Measurements from ENCODE around the gene IGSF9B. TPM values are rescaled to one million over a fixed set of nuclear protein-coding genes. Genes with fewer than 3 reads are reported as not detected.

Gene IGSF9B
- total RNA-seq, 1 donor from 2014 or later: 91.8 TPM

- no peaks in the 10 kb centered on the region for H3K9me3 Mint-ChIP-seq
- H3K27ac Mint-ChIP-seq: peak overlapping the region; percentile 45
- peaks cover 19% of the 10 kb centered on the region for H3K36me3 Mint-ChIP-seq (ENCODE audit: low read depth)
- no peaks in the 10 kb centered on the region for H3K27me3 Mint-ChIP-seq
- H3K4me3 Mint-ChIP-seq: no peak overlapping the region
- intact Hi-C loops (cut with micrococcal nuclease): no loop called here
- peaks cover 3% of the 10 kb centered on the region for H3K4me1 Mint-ChIP-seq
- no peak for DNase-seq
These were observed 58.6 kb downstream of the IGSF9B start for GRCh38 chr11:133898031-133898769.

- intact Hi-C loops (cut with micrococcal nuclease): no loop called here
- peaks cover 3% of the 10 kb centered on the region for H3K4me1 Mint-ChIP-seq
- no peaks in the 10 kb centered on the region for H3K9me3 Mint-ChIP-seq
- H3K27me3 Mint-ChIP-seq: no peaks in the 10 kb centered on the region
- peaks cover 19% of the 10 kb centered on the region for H3K36me3 Mint-ChIP-seq (ENCODE audit: low read depth)
- no peak overlapping the region for H3K27ac Mint-ChIP-seq
- H3K4me3 Mint-ChIP-seq: no peak overlapping the region
- DNase-seq: no peak
These were observed 59.5 kb downstream of the IGSF9B start for GRCh38 chr11:133897331-133897650.

- Mint-ChIP-seq H3K4me3 (no peak overlapping the region), H3K27ac (no peak overlapping the region), H3K9me3 (no peaks in the 10 kb centered on the region), H3K36me3 (ENCODE audit: low read depth) (peaks cover 19% of the 10 kb centered on the region), H3K4me1 (peaks cover 3% of the 10 kb centered on the region), H3K27me3 (peaks cover 2% of the 10 kb centered on the region)
- intact Hi-C loops (cut with micrococcal nuclease): no loop called here
- DNase-seq: no peak
These were observed 60.0 kb downstream of the IGSF9B start for GRCh38 chr11:133896642-133897330.

- Mint-ChIP-seq H3K4me3 (no peak overlapping the region), H3K27me3 (peaks cover 3% of the 10 kb centered on the region), H3K9me3 (no peaks in the 10 kb centered on the region), H3K27ac (no peak overlapping the region), H3K36me3 (ENCODE audit: low read depth) (peaks cover 19% of the 10 kb centered on the region), H3K4me1 (peaks cover 3% of the 10 kb centered on the region)
- no peak for DNase-seq
- intact Hi-C loops (cut with micrococcal nuclease): no loop called here
These were observed 60.7 kb downstream of the IGSF9B start for GRCh38 chr11:133896028-133896427.

GRCh38 chr11:133895551-133895950 lies 61.2 kb downstream of the IGSF9B start:
- no peak for DNase-seq

GRCh38 chr11:133895061-133895479 lies 61.7 kb downstream of the IGSF9B start:
- Mint-ChIP-seq H3K4me1 (peaks cover 3% of the 10 kb centered on the region), H3K27ac (no peak overlapping the region), H3K9me3 (no peaks in the 10 kb centered on the region), H3K27me3 (peaks cover 3% of the 10 kb centered on the region), H3K4me3 (no peak overlapping the region), H3K36me3 (ENCODE audit: low read depth) (peaks cover 19% of the 10 kb centered on the region)
- no peak for DNase-seq
- intact Hi-C loops (cut with micrococcal nuclease): no loop called here

More at GRCh38 chr11:133895551-133895950, 61.2 kb downstream of the IGSF9B start:
- no peak overlapping the region for H3K4me3 Mint-ChIP-seq
- no peaks in the 10 kb centered on the region for H3K9me3 Mint-ChIP-seq
- H3K27me3 Mint-ChIP-seq: peaks cover 3% of the 10 kb centered on the region
- H3K27ac Mint-ChIP-seq: no peak overlapping the region
- H3K36me3 Mint-ChIP-seq (ENCODE audit: low read depth): peaks cover 19% of the 10 kb centered on the region
- H3K4me1 Mint-ChIP-seq: peaks cover 3% of the 10 kb centered on the region
- intact Hi-C loops (cut with micrococcal nuclease): no loop called here

- Mint-ChIP-seq H3K4me1 (peaks cover 2% of the 10 kb centered on the region), H3K36me3 (ENCODE audit: low read depth) (peaks cover 10% of the 10 kb centered on the region)
- intact Hi-C loops (cut with micrococcal nuclease): no loop called here
These were observed 63.4 kb downstream of the IGSF9B start for GRCh38 chr11:133893381-133893780.

GRCh38 chr11:133892584-133893380 lies 64.0 kb downstream of the IGSF9B start:
- H3K4me3 Mint-ChIP-seq: no peak overlapping the region
- peaks cover 7% of the 10 kb centered on the region for H3K36me3 Mint-ChIP-seq (ENCODE audit: low read depth)
- no peaks in the 10 kb centered on the region for H3K9me3 Mint-ChIP-seq
- intact Hi-C loops (cut with micrococcal nuclease): no loop called here
- H3K27ac Mint-ChIP-seq: no peak overlapping the region
- H3K27me3 Mint-ChIP-seq: peaks cover 13% of the 10 kb centered on the region
- no peaks in the 10 kb centered on the region for H3K4me1 Mint-ChIP-seq
- DNase-seq: no peak

More at GRCh38 chr11:133893381-133893780, 63.4 kb downstream of the IGSF9B start:
- Mint-ChIP-seq H3K4me3 (no peak overlapping the region), H3K9me3 (no peaks in the 10 kb centered on the region), H3K27me3 (peaks cover 11% of the 10 kb centered on the region), H3K27ac (no peak overlapping the region)
- DNase-seq: no peak

- intact Hi-C loops (cut with micrococcal nuclease): no loop called here
- Mint-ChIP-seq H3K4me1 (no peaks in the 10 kb centered on the region), H3K27ac (no peak overlapping the region), H3K4me3 (no peak overlapping the region), H3K27me3 (peaks cover 15% of the 10 kb centered on the region), H3K9me3 (no peaks in the 10 kb centered on the region), H3K36me3 (ENCODE audit: low read depth) (peaks cover 2% of the 10 kb centered on the region)
- no peak for DNase-seq
These were observed 64.6 kb downstream of the IGSF9B start for GRCh38 chr11:133892126-133892525.

- Mint-ChIP-seq H3K36me3 (ENCODE audit: low read depth) (no peaks in the 10 kb centered on the region), H3K9me3 (no peaks in the 10 kb centered on the region), H3K4me3 (no peak overlapping the region), H3K27me3 (peaks cover 16% of the 10 kb centered on the region), H3K4me1 (no peaks in the 10 kb centered on the region), H3K27ac (no peak overlapping the region)
- intact Hi-C loops (cut with micrococcal nuclease): no loop called here
- no peak for DNase-seq
These were observed 66.9 kb downstream of the IGSF9B start for GRCh38 chr11:133889893-133890292.

GRCh38 chr11:133889188-133889587 lies 67.6 kb downstream of the IGSF9B start:
- Mint-ChIP-seq H3K36me3 (ENCODE audit: low read depth) (no peaks in the 10 kb centered on the region), H3K27ac (no peak overlapping the region), H3K4me1 (no peaks in the 10 kb centered on the region), H3K27me3 (peaks cover 18% of the 10 kb centered on the region), H3K4me3 (no peak overlapping the region), H3K9me3 (no peaks in the 10 kb centered on the region)
- DNase-seq: no peak
- intact Hi-C loops (cut with micrococcal nuclease): no loop called here

GRCh38 chr11:133887692-133888332 lies 69.0 kb downstream of the IGSF9B start:
- Mint-ChIP-seq H3K27me3 (peaks cover 20% of the 10 kb centered on the region), H3K4me1 (no peaks in the 10 kb centered on the region), H3K9me3 (no peaks in the 10 kb centered on the region), H3K27ac (no peak overlapping the region), H3K36me3 (ENCODE audit: low read depth) (no peaks in the 10 kb centered on the region), H3K4me3 (no peak overlapping the region)
- DNase-seq: no peak
- intact Hi-C loops (cut with micrococcal nuclease): no loop called here

GRCh38 chr11:133886029-133886428 lies 70.7 kb downstream of the IGSF9B start:
- no peaks in the 10 kb centered on the region for H3K9me3 Mint-ChIP-seq
- H3K27ac Mint-ChIP-seq: no peak overlapping the region
- no peaks in the 10 kb centered on the region for H3K4me1 Mint-ChIP-seq
- no peak for DNase-seq
- H3K4me3 Mint-ChIP-seq: no peak overlapping the region
- intact Hi-C loops (cut with micrococcal nuclease): no loop called here
- no peaks in the 10 kb centered on the region for H3K36me3 Mint-ChIP-seq (ENCODE audit: low read depth)
- H3K27me3 Mint-ChIP-seq: peaks cover 23% of the 10 kb centered on the region
